ENCODE results near the gene HORMAD2. TPM values are rescaled to one million over a fixed set of nuclear protein-coding genes. Genes with fewer than 3 reads are reported as not detected.

HORMAD2 gene
- total RNA-seq, 1 experiment from 2014 or later: not detected

- Mint-ChIP-seq H3K27me3 (ENCODE audit: low read depth) (peaks cover 3% of the 10 kb centered on the region; the same call in 1 of the 2 replicates), H3K27ac (no peak overlapping the region), H3K9me3 (no peaks in the 10 kb centered on the region), H3K4me3 (no peak overlapping the region), H3K36me3 (no peaks in the 10 kb centered on the region), H3K4me1 (peaks cover 4% of the 10 kb centered on the region; the same call in 1 of the 2 replicates)
- CTCF ChIA-PET: no interaction called here
- POLR2A ChIA-PET: no interaction called here
- TF ChIP-seq FOXK1 (CRISPR knock-in tag; IDR thresholded peaks at IDR 0.05) (no peak), ZNF263 (CRISPR knock-in tag; IDR thresholded peaks at IDR 0.05; ENCODE audit: low read depth) (no peak), FOXJ3 (CRISPR knock-in tag; IDR thresholded peaks at IDR 0.05; ENCODE audit: borderline replicate concordance) (no peak), CBFB (CRISPR knock-in tag; IDR thresholded peaks at IDR 0.05; ENCODE audit: low read depth) (no peak)
- no peak for ATAC-seq
- no peak for DNase-seq (ENCODE audit: low spot score)
These were observed 141.1 kb downstream of the HORMAD2 start for GRCh38 chr22:30221121-30221992.

GRCh38 chr22:30222321-30222720 lies 142.1 kb downstream of the HORMAD2 start:
- Mint-ChIP-seq H3K27me3 (ENCODE audit: low read depth) (peaks cover 3% of the 10 kb centered on the region; the same call in 1 of the 2 replicates), H3K4me1 (peaks cover 4% of the 10 kb centered on the region; the same call in 1 of the 2 replicates), H3K4me3 (no peak overlapping the region), H3K9me3 (no peaks in the 10 kb centered on the region), H3K36me3 (no peaks in the 10 kb centered on the region), H3K27ac (no peak overlapping the region)
- ChIA-PET CTCF (no interaction called here), POLR2A (no interaction called here)
- DNase-seq (ENCODE audit: low spot score): no peak
- TF ChIP-seq MAX (CRISPR knock-in tag; IDR thresholded peaks at IDR 0.05): no peak
- TF ChIP-seq GTF2I (CRISPR knock-in tag; conservative IDR thresholded peaks at IDR 0.05): 0 out of 2 replicates have a peak, but pooled peaks have one; percentile 36
- ATAC-seq: no peak

GRCh38 chr22:30223303-30223702 lies 143.0 kb downstream of the HORMAD2 start:
- Mint-ChIP-seq H3K9me3 (no peaks in the 10 kb centered on the region), H3K4me1 (peaks cover 9% of the 10 kb centered on the region), H3K27me3 (ENCODE audit: low read depth) (peaks cover 3% of the 10 kb centered on the region; the same call in 1 of the 2 replicates), H3K4me3 (no peak overlapping the region), H3K36me3 (no peaks in the 10 kb centered on the region), H3K27ac (no peak overlapping the region)
- DNase-seq (ENCODE audit: low spot score) (no peak), ATAC-seq (no peak)
- POLR2A ChIA-PET: interaction anchor here (0.7 kb wide), 1 partner anchor 21 kb away, joined by 3 read pairs; no protein-coding TSS in a partner anchor
- CTCF ChIA-PET: interaction anchor here (1.7 kb wide), 1 partner anchor 9 kb away, joined by 5 read pairs; no protein-coding TSS in a partner anchor
- TF ChIP-seq NFYB (CRISPR knock-in tag; conservative IDR thresholded peaks at IDR 0.05; ENCODE audit: low read depth) (no peak), ZSCAN18 (CRISPR knock-in tag; IDR thresholded peaks at IDR 0.05) (no peak), TCF7 (CRISPR knock-in tag; IDR thresholded peaks at IDR 0.05; ENCODE audit: low read depth) (no peak), ZBTB21 (CRISPR knock-in tag; IDR thresholded peaks at IDR 0.05; ENCODE audit: borderline replicate concordance) (no peak), AFF4 (CRISPR knock-in tag; IDR thresholded peaks at IDR 0.05; ENCODE audit: borderline replicate concordance) (no peak), SP1 (CRISPR knock-in tag; conservative IDR thresholded peaks at IDR 0.05) (no peak), ZNF425 (CRISPR knock-in tag; conservative IDR thresholded peaks at IDR 0.05) (no peak), ZNF396 (CRISPR knock-in tag; IDR thresholded peaks at IDR 0.05; ENCODE audit: borderline replicate concordance) (no peak), ZNF281 (CRISPR knock-in tag; IDR thresholded peaks at IDR 0.05) (no peak)
